ENCODE data around the gene PTPN4.

DNA sequence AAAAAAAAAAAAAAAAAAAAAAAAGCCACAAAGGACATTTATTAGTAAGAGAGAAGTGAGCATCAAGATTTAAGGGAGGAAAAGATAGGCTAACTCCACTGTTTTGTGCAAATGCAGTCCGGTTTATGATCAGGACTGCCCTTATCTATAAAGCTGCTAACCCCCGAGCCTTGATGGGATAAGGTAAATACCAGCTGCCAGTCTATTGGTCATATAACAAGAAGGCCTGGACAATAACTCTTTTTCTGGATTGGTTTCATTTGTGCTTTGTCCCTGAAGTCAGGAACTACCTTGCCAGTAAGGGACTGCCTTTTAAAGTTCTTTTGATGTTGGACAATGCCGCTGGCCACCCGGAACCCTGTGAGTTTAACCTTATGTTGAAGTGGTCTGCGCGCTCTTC, 15.4 kb downstream of the PTPN4 start:
- TF ChIP-seq, protein P1, sequence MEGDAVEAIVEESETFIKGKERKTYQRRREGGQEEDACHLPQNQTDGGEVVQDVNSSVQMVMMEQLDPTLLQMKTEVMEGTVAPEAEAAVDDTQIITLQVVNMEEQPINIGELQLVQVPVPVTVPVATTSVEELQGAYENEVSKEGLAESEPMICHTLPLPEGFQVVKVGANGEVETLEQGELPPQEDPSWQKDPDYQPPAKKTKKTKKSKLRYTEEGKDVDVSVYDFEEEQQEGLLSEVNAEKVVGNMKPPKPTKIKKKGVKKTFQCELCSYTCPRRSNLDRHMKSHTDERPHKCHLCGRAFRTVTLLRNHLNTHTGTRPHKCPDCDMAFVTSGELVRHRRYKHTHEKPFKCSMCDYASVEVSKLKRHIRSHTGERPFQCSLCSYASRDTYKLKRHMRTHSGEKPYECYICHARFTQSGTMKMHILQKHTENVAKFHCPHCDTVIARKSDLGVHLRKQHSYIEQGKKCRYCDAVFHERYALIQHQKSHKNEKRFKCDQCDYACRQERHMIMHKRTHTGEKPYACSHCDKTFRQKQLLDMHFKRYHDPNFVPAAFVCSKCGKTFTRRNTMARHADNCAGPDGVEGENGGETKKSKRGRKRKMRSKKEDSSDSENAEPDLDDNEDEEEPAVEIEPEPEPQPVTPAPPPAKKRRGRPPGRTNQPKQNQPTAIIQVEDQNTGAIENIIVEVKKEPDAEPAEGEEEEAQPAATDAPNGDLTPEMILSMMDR (conservative IDR thresholded peaks at IDR 0.05; ENCODE audit: low read depth, low read length): no peak
- TF ChIP-seq EZH2 (IDR thresholded peaks at IDR 0.05; ENCODE audit: borderline replicate concordance, low read depth, low read length, poor library complexity, severe bottlenecking): no peak

Data from A673 (cell line).